ENCODE results near the gene EDNRA.

GRCh38 chr4:147498031-147498660 lies 17.2 kb downstream of the EDNRA start:
- TF ChIP-seq CTCF (IDR thresholded peaks at IDR 0.05) = no peak
- TF ChIP-seq POLR2A (IDR thresholded peaks at IDR 0.05) = no peak
- no peak for TF ChIP-seq POLR2AphosphoS5 (IDR thresholded peaks at IDR 0.05; ENCODE audit: insufficient read depth in 1 of 2, low read depth in 1 of 2)
